ENCODE results near the gene CAMSAP3. TPM values are rescaled to one million over a fixed set of nuclear protein-coding genes. Genes with fewer than 3 reads are reported as not detected.

The CAMSAP3 gene
- polyA plus RNA-seq, 2 of the 4 experiments (the other 2 are of a cell fraction), result 1.3 to 3.6 TPM

- TF ChIP-seq, protein P1, sequence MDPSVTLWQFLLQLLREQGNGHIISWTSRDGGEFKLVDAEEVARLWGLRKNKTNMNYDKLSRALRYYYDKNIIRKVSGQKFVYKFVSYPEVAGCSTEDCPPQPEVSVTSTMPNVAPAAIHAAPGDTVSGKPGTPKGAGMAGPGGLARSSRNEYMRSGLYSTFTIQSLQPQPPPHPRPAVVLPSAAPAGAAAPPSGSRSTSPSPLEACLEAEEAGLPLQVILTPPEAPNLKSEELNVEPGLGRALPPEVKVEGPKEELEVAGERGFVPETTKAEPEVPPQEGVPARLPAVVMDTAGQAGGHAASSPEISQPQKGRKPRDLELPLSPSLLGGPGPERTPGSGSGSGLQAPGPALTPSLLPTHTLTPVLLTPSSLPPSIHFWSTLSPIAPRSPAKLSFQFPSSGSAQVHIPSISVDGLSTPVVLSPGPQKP (IDR thresholded peaks at IDR 0.05; ENCODE audit: low read depth, low read length), result no peak
Observed at GRCh38 chr19:7629347-7630054, 33.8 kb downstream of the CAMSAP3 start, which contains the start of the genes PET100 and XAB2 (continued).

- H3K4me2 ChIP-seq, result no peak overlapping the region
- H3K4me3 ChIP-seq, result no peak overlapping the region
- FAIRE-seq (no peak), DNase-seq (ENCODE audit: low read depth in 1 of 2, low spot score in 1 of 2) (no peak), ATAC-seq (no peak)
- 72% methylated on average over 8 of the region's 12 CpGs for WGBS (ENCODE audit: missing lambda C conversion rate)
- ChIA-PET POLR2A (no interaction called here), CTCF (interaction anchor here (1.0 to 2.4 kb wide), 4 partner anchors 20 to 277 kb away, joined by 3 to 7 read pairs (median 4); partner anchors contain the start of gene TRAPPC5)
- H3K4me1 ChIP-seq, result peaks cover 14% of the 10 kb centered on the region; the same call in 1 of the 3 replicates
- no peaks in the 10 kb centered on the region for H3K9me3 ChIP-seq
- no peak overlapping the region for H3K27ac ChIP-seq
- TF ChIP-seq CTCF (IDR thresholded peaks at IDR 0.05), result no peak
- TF ChIP-seq HEYL (CRISPR knock-in tag; IDR thresholded peaks at IDR 0.05), result no peak
- TF ChIP-seq NR3C1 (IDR thresholded peaks at IDR 0.05), result no peak
- no peak for TF ChIP-seq RARB (CRISPR knock-in tag; IDR thresholded peaks at IDR 0.05)
- TF ChIP-seq, protein P2, sequence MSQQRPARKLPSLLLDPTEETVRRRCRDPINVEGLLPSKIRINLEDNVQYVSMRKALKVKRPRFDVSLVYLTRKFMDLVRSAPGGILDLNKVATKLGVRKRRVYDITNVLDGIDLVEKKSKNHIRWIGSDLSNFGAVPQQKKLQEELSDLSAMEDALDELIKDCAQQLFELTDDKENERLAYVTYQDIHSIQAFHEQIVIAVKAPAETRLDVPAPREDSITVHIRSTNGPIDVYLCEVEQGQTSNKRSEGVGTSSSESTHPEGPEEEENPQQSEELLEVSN (IDR thresholded peaks at IDR 0.05; ENCODE audit: borderline replicate concordance, low read depth), result no peak
- TF ChIP-seq CHD2 (IDR thresholded peaks at IDR 0.05; ENCODE audit: low read length, partially characterized antibody), result no peak
- TF ChIP-seq MAFK (IDR thresholded peaks at IDR 0.05; ENCODE audit: partially characterized antibody), result no peak
- TF ChIP-seq, protein P3, sequence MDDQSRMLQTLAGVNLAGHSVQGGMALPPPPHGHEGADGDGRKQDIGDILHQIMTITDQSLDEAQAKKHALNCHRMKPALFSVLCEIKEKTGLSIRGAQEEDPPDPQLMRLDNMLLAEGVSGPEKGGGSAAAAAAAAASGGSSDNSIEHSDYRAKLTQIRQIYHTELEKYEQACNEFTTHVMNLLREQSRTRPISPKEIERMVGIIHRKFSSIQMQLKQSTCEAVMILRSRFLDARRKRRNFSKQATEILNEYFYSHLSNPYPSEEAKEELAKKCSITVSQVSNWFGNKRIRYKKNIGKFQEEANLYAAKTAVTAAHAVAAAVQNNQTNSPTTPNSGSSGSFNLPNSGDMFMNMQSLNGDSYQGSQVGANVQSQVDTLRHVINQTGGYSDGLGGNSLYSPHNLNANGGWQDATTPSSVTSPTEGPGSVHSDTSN (IDR thresholded peaks at IDR 0.05), result no peak
- TF ChIP-seq MYC (IDR thresholded peaks at IDR 0.05; ENCODE audit: borderline replicate concordance, low read length), result no peak
- no peak for TF ChIP-seq CBX8 (IDR thresholded peaks at IDR 0.05)
- TF ChIP-seq CBX2 (IDR thresholded peaks at IDR 0.05; ENCODE audit: borderline replicate concordance, low read depth), result no peak
- TF ChIP-seq TFCP2L1 (CRISPR knock-in tag; IDR thresholded peaks at IDR 0.05), result no peak
- no peak for TF ChIP-seq EP300 (IDR thresholded peaks at IDR 0.05)
- no peak for TF ChIP-seq ATOH8 (CRISPR knock-in tag; IDR thresholded peaks at IDR 0.05; ENCODE audit: low read depth)
Observed at GRCh38 chr19:7631577-7631976, 35.9 kb downstream of the CAMSAP3 start.

DNA sequence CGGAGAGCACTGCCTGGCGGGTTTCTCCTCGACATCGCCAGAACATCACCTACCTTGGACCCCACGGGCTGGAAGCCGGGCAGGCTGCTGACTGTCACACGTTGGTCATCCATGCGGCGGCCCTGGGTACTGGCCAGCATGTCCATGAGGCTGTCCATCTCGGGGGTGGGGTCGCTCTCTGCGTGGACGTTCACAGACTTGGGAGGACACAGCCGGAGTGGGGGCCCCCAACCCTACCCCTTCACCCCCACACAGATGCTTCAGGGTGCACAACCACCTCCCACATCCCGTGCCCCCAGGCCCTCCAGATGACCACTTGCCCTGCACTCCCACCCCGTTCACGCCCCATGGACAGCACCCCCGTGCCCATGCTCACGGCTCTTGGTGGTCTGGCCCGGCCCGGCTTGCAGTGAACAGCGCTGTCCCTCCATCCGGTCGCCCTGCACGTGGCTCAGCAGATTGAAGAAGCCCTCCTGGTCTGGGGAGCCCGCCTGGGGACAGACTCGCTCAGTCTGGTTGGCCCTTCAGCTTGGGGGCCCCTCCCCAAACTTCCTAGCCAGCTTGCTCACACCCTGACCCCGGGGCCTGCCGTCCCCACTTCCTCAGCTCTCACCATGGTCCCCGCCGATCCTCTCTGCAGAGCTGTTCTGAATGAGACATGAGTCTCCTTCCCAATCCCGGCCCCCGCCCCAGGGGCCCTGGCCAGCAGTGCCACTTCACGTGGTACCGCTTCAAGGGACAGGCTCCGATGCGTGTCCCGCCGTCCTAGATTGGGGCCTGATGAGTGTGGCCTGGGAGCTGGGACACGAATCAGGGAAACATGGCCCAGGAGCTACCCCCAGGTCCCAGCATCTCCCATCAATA, 36.9 kb downstream of the CAMSAP3 start:
- no peak for DNase-seq (ENCODE audit: low read depth in 1 of 2, low spot score in 1 of 2)
- Histone ChIP-seq H3K4me2 (no peak overlapping the region), H3K27ac (no peak overlapping the region), H3K4me3 (no peak overlapping the region), H3K4me1 (peaks cover 14% of the 10 kb centered on the region; the same call in 1 of the 3 replicates), H3K9me3 (no peaks in the 10 kb centered on the region)
- CTCF ChIA-PET, result interaction anchor here (1.3 to 2.2 kb wide), 2 partner anchors 48 to 64 kb away, joined by 5 to 12 read pairs; partner anchors contain the start of gene TRAPPC5
- ATAC-seq, result no peak
- no peak for FAIRE-seq
- WGBS (ENCODE audit: missing lambda C conversion rate), result 87% methylated on average over 15 of the region's 40 CpGs
- POLR2A ChIA-PET, result interaction anchor here (2.3 kb wide), 1 partner anchor 8 kb away, joined by 6 read pairs; no protein-coding TSS in a partner anchor
- TF ChIP-seq CBX8 (IDR thresholded peaks at IDR 0.05) (no peak), RARB (CRISPR knock-in tag; IDR thresholded peaks at IDR 0.05) (no peak), PHF8 (IDR thresholded peaks at IDR 0.05; ENCODE audit: borderline replicate concordance, low read depth) (no peak), CTCF (IDR thresholded peaks at IDR 0.05) (no peak), JUN (IDR thresholded peaks at IDR 0.05) (no peak), HOXA7 (CRISPR knock-in tag; IDR thresholded peaks at IDR 0.05) (no peak), EHF (CRISPR knock-in tag; IDR thresholded peaks at IDR 0.05) (no peak), ATOH8 (CRISPR knock-in tag; IDR thresholded peaks at IDR 0.05; ENCODE audit: low read depth) (no peak), KDM1A (IDR thresholded peaks at IDR 0.05; ENCODE audit: low read depth) (no peak)
- TF ChIP-seq, protein P3 (IDR thresholded peaks at IDR 0.05), result no peak
